Measurements from ENCODE around the gene CHD3. TPM values are rescaled to one million over a fixed set of nuclear protein-coding genes. Genes with fewer than 3 reads are reported as not detected.

The CHD3 gene
- total and polyA plus RNA-seq, 2 donors from 2014 or later, result 41.5 to 94.6 TPM

DNA sequence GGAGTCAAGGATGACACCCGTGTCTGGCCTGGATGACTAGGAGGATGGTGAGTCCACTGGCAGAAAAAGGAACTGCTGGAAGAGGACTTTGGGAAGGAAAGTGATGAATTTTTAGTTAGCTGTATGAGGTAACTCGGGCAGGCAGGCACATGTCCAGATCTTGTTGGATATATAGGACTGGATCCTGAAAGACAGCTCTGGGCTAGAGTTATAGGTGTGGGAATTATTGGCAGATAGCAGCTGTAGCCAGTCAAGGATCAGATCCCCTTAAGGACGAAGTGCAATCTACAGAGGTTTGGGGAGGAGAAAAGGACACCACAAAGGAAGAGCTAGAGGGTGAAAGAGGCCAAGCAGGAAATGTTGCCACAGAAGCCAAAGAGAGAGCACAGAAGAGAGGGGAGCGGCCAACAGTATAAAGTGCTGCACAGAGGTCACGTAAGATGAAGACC, 20.7 kb upstream of the CHD3 start:
- Histone ChIP-seq H3K4me3 (ENCODE audit: low read length in 3 of 3) (no peak overlapping the region), H3K36me3 (ENCODE audit: control insufficient read depth in 2 of 3, insufficient read depth in 3 of 3, low read length in 3 of 3) (peaks cover 0 to 3% (median 2%) of the 10 kb centered on the region in 3 donors), H3K27ac (ENCODE audit: low read depth in 2 of 2, low read length in 2 of 2) (no peak overlapping the region), H3K9me3 (ENCODE audit: control insufficient read depth in 2 of 3, insufficient read depth in 1 of 3, low read length in 3 of 3) (peaks cover 0 to 4% (median 0%) of the 10 kb centered on the region in 3 donors), H3K9ac (ENCODE audit: low read length in 3 of 3) (no peak overlapping the region), H3K27me3 (ENCODE audit: control insufficient read depth, insufficient read depth, low read length) (no peaks in the 10 kb centered on the region), H3K4me1 (ENCODE audit: control insufficient read depth in 2 of 3, insufficient read depth in 2 of 3, low read depth in 1 of 3, low read length in 3 of 3) (no peaks in the 10 kb centered on the region)
- no peak for DNase-seq
- no peak for TF ChIP-seq CTCF (IDR thresholded peaks at IDR 0.05; ENCODE audit: borderline replicate concordance, extremely low read depth, insufficient read depth)
- FAIRE-seq, result no peak
- intact Hi-C loops (cut with DNase I), result no loop called here

DNA sequence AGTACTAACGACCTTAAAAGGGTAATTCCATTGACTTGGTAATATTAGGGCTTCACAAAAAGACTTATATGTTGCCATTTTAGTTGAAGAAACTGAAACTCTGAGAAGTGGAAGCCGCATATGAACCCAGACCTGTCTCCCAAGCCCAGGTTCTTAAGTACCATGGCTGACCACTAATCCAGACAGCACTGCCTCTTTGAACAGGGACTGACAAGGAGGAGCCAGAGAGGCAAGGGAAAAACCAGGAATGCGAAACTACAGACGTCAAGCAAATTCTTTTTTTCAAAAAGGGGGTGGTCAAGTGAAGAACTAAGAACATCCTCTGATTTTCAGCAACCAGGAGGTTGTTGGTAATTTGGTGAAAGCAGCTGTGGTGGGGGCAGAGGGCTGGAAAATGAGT, 15.5 kb upstream of the CHD3 start:
- intact Hi-C loops (cut with DNase I), result no loop called here
- H3K4me1 ChIP-seq (ENCODE audit: control insufficient read depth in 2 of 3, insufficient read depth in 2 of 3, low read depth in 1 of 3, low read length in 3 of 3), result no peaks in the 10 kb centered on the region
- DNase-seq (no peak), FAIRE-seq (no peak)
- H3K9me3 ChIP-seq (ENCODE audit: control insufficient read depth in 2 of 3, insufficient read depth in 1 of 3, low read length in 3 of 3), result no peaks in the 10 kb centered on the region
- no peak for TF ChIP-seq CTCF (IDR thresholded peaks at IDR 0.05; ENCODE audit: borderline replicate concordance, extremely low read depth, insufficient read depth)
- no peak overlapping the region for H3K9ac ChIP-seq (ENCODE audit: low read length in 3 of 3)
- no peak overlapping the region for H3K27ac ChIP-seq (ENCODE audit: low read depth in 2 of 2, low read length in 2 of 2)
- H3K4me3 ChIP-seq (ENCODE audit: low read length in 3 of 3), result no peak overlapping the region
- peaks cover 3 to 5% (median 4%) of the 10 kb centered on the region in 3 donors for H3K36me3 ChIP-seq (ENCODE audit: control insufficient read depth in 2 of 3, insufficient read depth in 3 of 3, low read length in 3 of 3)
- no peaks in the 10 kb centered on the region for H3K27me3 ChIP-seq (ENCODE audit: control insufficient read depth, insufficient read depth, low read length)

DNA sequence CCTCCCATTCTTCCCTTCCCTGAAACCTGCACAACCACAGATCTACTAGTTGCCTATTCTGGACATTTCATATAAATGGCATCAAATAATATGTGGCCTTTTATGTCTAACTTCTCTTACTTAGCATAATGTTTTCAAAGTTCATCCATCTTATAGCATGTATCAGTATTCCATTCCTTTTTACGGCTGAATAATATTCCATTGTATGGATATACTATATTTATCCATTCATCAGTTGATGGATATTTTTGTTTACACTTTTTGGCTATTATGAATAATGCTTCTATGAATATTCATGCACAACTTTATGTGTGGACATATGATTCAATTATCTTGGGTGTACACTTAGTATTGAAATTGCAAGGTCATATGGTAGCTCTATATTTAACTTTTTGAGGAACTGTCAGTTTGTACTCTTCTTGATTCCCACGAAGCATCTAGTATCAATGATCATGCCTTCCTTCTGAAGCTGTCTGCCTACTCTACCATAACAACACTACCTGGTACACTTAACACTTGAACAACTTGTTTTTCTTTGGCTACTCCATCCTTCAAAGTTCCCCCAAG, 12.7 kb upstream of the CHD3 start:
- Histone ChIP-seq H3K9ac (ENCODE audit: low read length in 3 of 3) (no peak overlapping the region), H3K27ac (ENCODE audit: low read depth in 2 of 2, low read length in 2 of 2) (no peak overlapping the region), H3K36me3 (ENCODE audit: control insufficient read depth in 2 of 3, insufficient read depth in 3 of 3, low read length in 3 of 3) (peaks cover 0 to 8% (median 6%) of the 10 kb centered on the region in 3 donors), H3K9me3 (ENCODE audit: control insufficient read depth in 2 of 3, insufficient read depth in 1 of 3, low read length in 3 of 3) (no peaks in the 10 kb centered on the region), H3K27me3 (ENCODE audit: control insufficient read depth, insufficient read depth, low read length) (no peaks in the 10 kb centered on the region), H3K4me3 (ENCODE audit: low read length in 3 of 3) (no peak overlapping the region), H3K4me1 (ENCODE audit: control insufficient read depth in 2 of 3, insufficient read depth in 2 of 3, low read depth in 1 of 3, low read length in 3 of 3) (no peaks in the 10 kb centered on the region)
- intact Hi-C loops (cut with DNase I), result no loop called here
- no peak for TF ChIP-seq CTCF (IDR thresholded peaks at IDR 0.05; ENCODE audit: borderline replicate concordance, extremely low read depth, insufficient read depth)
- DNase-seq (no peak), FAIRE-seq (no peak)

- Histone ChIP-seq H3K9me3 (ENCODE audit: control insufficient read depth in 2 of 3, insufficient read depth in 1 of 3, low read length in 3 of 3) (no peaks in the 10 kb centered on the region), H3K9ac (ENCODE audit: low read length in 3 of 3) (no peak overlapping the region), H3K4me3 (ENCODE audit: low read length in 3 of 3) (no peak overlapping the region), H3K27ac (ENCODE audit: low read depth in 2 of 2, low read length in 2 of 2) (no peak overlapping the region), H3K36me3 (ENCODE audit: control insufficient read depth in 2 of 3, insufficient read depth in 3 of 3, low read length in 3 of 3) (peaks cover 0 to 14% (median 6%) of the 10 kb centered on the region in 3 donors), H3K27me3 (ENCODE audit: control insufficient read depth, insufficient read depth, low read length) (no peaks in the 10 kb centered on the region), H3K4me1 (ENCODE audit: control insufficient read depth in 2 of 3, insufficient read depth in 2 of 3, low read depth in 1 of 3, low read length in 3 of 3) (peaks cover 0 to 8% (median 6%) of the 10 kb centered on the region in 3 donors)
- no peak for TF ChIP-seq CTCF (IDR thresholded peaks at IDR 0.05; ENCODE audit: borderline replicate concordance, extremely low read depth, insufficient read depth)
- intact Hi-C loops (cut with DNase I), result no loop called here
- FAIRE-seq (no peak), DNase-seq (no peak)
Measured at GRCh38 chr17:7878234-7878633, 10.4 kb upstream of the CHD3 start.
